ENCODE measurements around the gene UCK1.

GRCh38 chr9:131492070-131492469 is 39.0 kb downstream of the UCK1 start:
- TF ChIP-seq CTCF (conservative IDR thresholded peaks at IDR 0.05; ENCODE audit: low read length) (no peak), EZH2phosphoT487 (IDR thresholded peaks at IDR 0.05; ENCODE audit: borderline replicate concordance) (no peak)
